ENCODE measurements around the gene QRICH1.
A peak's percentile ranks its signal among the peaks of the same experiment; 100 is the strongest.

Gene QRICH1

DNA sequence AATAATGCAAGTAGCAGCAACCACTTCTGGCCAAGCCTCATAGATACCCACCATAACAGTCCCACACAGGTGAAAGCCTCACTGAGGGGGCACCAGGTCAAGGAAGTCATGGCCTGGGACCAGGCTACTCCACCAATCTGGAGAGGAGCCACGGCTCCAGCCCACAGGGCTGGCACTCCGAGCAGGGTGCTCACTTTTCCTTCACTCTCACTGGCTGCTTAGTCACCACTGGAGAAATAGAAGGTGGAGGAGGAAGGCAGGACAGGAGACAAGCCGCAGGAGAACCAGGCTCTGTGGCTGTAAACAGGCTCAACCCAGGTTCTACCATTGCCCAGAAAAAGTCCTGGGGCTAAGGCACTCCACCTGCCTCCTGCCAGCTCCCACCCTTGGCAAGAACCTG lies 25.6 kb upstream of the QRICH1 start:
- DNase-seq (ENCODE audit: low spot score) = no peak

DNA sequence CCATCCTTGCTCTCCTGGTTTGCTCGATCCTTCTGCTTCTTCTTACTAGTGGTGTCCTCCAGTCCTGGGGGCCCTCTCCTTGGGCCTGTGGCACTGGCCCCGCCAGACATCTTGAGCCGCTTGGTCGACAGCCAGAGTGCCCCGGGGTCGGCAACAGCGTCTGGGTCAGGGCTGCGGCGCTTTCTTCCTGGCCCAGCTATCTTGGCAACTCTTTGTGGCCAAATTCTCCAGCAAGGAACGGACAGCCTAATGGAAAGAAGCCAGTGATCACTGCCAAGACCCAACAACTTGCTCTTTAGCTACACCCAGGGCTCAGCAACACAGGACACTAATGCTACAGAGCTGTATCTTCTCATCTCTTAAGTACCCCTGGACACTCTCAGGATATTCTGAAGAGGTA lies 25.2 kb upstream of the QRICH1 start:
- DNase-seq (ENCODE audit: low spot score) = no peak

DNA sequence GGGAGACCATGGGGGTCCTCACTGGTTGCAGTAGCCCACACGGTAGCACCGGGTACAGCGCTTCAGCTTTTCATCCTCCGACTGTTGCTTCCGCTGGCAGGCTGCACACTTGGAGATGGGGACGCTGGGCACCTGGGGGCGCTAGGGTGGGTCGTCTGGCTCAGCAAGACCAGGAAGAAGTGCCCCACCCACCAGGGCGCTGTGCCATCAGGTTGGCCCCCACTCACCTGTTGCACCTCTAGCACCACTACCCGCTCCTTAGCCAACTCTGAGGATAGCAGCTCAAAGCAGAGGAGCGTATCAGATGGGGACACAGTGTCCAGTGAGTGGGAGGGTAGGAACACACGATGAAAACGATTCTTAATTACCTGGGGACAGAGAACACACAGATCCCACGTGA lies 18.4 kb upstream of the QRICH1 start:
- no peak for DNase-seq (ENCODE audit: low spot score)

DNA sequence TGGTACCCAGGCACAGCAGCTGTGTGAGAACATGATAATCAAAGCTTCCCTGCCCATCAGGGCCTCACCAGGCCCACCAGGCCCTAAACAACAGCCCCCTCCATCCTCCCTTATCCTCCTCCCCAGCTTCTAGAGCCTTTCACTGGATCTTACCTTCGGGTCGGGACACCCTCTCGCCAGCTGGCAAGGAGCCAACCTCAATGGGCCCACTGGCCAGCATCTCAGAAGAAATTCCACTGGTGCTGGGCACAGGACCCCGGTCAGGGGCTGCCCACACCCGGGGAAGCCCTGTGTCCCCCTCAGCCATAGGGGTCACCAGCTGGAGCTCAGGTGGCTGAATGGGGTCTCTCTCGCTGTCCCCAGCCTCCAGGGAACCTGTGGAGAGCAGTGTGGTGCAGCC lies 17.5 kb upstream of the QRICH1 start:
- DNase-seq (ENCODE audit: low spot score) = no peak

DNA sequence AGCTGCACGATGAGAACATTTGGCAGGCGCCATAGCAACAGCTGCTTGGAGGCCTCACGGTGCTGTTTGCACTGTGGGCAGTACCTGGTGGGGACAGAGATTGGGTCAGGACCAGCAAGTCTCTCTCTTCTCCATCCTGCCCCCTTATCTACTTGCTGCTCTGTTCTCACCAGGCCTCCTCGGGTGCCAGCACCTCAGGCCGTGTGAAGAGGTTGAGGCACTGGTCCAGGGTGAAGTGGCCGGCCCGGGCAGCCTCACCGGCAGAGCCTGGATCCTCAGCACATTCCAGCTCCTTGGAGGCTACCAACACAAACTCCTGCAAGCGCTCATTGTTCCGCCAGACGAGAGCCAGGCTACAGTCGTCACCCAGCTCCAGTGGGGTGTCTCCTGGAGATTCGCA lies 16.9 kb upstream of the QRICH1 start:
- DNase-seq (ENCODE audit: low spot score) = no peak

DNA sequence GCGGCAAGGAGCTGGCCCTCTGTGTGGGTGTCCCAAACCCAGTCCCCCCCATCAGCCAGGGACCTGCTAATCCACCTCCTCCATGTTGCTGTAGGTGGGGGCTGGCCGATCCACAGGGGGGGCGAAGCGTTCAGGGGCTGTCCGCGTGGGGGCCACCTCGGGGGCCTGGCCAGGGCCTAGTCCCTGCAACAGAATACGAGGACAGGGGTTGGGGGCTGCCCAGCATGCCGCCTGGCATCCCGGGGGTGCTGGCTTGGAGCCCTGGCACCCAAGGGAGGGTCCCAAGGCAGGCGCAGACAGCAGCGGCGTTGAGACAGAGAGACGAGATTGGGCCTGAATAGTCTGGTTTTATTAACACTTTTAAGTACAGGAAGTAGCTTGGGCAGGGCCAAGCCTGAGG lies 14.5 kb upstream of the QRICH1 start:
- DNase-seq (ENCODE audit: low spot score) = no peak

DNA sequence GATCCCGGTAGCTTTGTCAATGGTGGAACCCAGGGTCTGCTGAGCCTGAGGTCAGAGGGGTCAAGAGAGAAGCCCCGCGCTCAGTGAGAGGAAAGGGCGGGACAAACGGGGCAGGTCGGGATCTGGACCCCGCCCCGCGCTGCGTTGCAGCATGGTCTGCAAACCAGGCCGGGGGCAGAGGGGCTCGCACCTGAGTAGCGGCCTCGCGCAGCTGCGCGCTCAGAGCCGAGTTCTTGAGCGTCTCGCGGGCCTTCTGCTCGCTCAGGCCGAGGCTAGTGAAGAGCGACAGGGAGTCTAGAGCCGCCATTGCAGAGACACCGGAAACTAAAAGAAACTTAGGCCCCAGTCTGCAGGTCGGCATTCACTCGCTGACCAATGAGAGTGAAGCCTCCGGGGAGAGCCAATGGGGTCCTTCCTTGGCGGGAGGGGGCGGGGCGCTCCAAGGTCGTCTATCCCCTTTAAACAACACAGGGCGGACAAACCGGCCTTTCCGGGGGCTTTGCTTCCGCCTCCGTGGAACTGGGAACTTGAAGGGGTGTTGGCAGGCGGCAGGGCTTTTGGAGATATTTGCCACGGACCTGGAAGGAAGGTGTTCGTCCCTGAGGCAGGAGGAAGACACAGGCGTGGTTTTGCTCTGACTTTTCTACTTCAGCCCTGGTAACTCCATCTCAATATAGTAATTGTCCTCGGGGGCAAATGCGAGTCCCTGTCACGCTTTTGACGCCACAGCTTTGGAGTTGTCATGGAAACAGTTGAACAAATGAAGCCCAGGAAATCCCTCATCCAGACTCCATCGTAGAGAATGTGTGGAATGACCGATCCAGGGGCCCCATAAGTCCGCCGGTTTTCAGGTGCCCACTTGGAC lies 10.8 kb upstream of the QRICH1 start, which contains the start of gene QARS1:
QARS1 (minus strand) TSS at position 331 of the 865 bp plus-strand sequence; CDS start at position 307, 24 bp downstream.
- DNase-seq (ENCODE audit: low spot score) = peak; percentile 88

DNA sequence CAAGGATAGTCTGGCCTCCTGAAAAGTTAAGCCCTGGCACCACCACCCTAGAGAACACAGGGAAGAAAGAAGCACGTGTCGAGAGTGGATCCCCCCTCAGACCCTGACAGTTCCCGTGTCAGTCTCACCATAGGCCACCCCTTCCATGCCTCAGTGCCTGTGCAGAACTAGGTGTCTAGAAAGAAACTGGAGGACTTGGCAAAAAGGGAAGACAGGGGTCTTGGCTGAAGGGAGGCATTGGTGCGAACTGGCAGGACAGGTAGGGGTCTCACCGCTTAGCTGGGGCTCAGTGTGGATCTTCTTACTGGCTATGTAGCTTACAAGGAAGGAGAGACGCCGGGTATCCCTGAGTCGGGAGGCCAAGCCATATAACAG lies 10.2 kb upstream of the QRICH1 start:
- no peak for DNase-seq (ENCODE audit: low spot score)

DNA sequence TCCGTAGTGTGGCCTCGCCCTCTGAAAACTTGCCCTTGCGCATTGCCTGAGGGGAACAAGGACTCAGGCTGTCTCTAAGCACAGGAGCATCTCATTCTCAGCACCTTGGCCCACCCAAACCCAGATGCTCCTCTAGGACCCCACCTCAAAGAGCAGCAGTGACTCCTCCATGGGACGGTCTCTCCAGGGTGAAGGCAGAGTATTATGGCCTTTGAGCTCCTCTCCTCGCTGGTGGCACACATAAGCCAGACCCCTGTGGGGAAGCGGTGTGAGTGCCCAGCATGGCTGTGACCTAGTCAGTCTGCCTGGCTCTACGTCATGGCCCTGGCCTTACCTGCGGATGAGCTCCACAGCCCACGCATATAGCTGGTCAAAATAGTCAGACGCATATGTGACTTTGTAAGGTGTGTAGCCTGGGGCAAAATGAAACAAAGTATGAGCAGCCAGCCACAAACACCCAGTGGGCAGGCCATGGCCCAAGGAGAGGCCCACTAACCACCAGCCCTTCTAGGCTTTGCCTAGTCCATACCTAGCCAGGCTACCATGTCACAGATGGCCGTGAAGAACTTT lies 6.3 kb upstream of the QRICH1 start:
- no peak for DNase-seq (ENCODE audit: low spot score)

DNA sequence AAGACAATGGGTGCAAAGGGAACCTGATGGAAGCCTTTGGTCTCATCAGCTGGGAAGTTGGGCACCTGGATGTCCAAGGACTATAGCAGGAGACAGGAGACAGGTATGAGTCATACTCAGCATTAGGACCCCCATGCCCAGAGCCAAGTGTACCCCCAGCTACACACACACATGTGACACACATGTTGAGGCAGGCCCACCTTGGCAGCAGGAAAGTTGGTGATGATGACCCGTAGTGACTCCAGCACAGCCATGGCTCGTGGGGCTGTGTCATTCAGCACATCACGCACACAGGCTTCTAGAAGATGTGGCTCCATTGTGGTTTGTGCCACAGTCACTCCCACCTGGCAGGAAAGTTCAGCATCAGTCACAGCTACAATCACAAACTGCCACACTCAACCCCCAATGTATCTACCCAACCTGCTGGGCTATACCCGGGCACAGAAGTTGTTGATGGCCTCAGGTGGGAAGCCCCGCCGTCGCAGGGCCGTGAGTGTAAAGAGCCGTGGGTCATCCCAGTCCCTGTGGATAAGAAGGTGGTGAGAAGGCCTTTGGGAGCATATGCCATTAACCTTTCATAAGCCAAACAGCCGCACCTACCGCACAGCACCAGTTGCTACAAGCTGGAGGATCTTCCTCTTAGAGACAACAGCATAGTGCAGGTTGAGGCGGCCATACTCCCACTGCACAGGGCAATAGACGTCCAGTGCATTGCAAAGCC lies 5.2 kb upstream of the QRICH1 start:
- no peak for DNase-seq (ENCODE audit: low spot score)

DNA sequence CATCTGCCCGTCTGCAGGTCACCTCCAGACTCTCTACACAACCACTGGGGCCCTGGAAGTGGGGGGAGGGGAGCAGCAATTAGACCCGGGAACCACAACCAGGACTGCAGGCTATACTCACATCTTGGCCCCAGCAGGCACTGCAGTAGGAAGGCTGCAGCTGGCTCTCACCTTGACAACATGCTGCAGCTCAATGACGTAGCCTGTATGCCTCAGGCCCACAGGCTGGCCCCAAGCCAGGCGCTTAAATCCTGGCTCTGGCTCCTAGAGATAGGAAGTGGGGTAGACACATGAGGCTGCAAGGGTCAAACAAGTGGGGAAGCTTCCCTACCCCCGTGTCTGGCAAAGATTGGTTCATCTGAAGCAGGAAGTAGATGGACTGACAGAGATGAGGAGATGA lies 4.6 kb upstream of the QRICH1 start:
- DNase-seq (ENCODE audit: low spot score) = no peak

DNA sequence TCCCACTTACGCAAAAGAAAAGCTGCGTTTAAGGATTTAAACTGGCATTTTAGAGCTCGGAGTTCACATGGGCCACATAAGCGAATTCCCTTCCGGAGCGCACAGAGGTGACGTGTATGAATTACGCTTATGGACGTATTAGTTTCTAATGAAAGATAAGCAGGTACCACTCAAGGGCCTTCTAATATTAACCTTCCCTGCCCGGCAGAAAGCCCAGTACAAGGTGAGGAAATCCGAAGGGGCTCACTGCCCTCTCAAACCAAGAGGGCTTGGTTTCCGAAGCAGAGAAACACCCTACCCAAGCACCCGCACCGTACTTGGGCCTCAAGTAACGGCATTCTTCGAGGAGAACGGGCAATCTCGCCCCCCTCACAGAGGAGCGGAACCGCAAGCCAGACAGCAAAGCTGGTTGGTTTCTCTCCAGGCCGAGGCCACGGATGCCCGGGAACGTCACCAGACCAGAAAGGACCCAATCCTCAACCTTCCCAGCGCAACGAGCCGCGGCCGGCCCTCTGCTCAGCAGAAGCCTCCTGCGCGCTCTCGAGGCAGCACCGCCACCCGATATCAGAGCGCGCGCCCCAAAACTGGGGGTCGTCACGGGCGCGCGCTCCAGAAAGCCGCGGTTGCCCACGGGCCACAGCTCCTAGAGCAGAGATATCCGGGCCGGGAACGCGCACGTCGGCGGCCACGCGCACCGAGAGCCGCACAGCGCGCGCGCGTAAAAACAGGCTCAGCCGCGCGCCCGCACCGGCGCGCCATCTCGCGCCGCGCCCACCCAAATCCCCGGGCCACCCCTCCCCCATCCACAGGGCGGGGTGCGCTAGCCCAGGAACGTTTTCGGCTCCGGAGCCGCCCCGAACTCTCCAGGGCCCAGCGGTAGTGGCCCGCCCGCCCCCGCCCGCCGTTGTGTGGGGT lies 676 bp downstream of the QRICH1 start:
- DNase-seq (ENCODE audit: low spot score) = peak; percentile 81

DNA sequence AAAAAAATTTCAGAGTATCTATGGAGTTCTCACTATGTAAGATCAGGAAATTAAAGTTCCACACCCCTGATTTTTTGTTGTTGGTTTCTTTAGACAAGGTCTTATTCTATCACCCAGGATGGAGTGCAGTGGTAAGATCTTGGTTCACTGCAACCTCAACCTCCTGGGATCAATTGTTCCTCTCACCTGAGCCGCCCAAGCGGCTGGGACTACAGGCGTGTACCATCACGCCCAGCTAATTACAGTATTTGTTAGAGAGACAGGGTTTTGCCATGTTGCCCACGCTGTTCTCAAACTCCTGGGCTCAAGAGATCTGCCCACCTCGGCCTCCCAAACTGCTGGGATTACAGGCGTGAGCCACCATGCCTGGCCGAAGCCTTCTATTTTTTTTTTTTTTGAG lies 12.4 kb downstream of the QRICH1 start:
- DNase-seq (ENCODE audit: low spot score) = no peak

DNA sequence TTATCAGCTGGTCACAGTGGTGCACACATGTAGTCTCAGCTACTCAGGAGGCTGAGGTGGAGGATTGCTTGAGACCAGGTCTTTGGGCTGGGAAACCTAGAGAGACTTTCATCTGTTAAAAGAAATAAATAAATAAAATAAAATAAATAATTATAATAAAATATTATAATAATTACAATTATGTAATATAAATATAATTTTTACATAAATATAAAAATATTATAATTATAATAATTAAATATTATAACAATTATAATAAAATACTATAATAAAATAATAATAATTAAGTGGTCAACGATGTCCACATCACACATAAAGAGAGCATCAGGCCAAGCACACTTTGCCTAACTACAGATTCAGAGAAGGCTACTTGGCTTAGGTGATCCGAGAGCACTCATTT lies 14.6 kb downstream of the QRICH1 start:
- no peak for DNase-seq (ENCODE audit: low spot score)

DNA sequence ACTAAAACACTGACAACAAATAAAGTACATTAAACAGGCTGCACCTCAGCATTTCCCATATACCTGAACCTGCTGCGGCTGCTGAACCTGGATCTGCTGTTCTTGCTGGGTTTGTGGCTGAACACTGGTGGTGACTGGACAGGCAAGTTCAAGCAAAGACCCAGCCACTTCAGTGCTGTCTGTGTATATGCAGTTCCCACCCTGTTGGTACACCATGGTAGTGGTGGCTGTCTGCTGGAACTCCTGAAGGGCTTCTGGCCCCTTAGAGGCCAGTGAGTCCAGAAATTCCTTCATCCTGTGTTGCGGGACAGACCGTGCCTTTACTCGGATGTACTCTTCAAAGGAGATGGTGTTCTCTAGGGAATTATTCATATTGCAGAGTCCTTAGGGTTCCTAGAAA lies 17.2 kb downstream of the QRICH1 start:
- DNase-seq (ENCODE audit: low spot score) = no peak

DNA sequence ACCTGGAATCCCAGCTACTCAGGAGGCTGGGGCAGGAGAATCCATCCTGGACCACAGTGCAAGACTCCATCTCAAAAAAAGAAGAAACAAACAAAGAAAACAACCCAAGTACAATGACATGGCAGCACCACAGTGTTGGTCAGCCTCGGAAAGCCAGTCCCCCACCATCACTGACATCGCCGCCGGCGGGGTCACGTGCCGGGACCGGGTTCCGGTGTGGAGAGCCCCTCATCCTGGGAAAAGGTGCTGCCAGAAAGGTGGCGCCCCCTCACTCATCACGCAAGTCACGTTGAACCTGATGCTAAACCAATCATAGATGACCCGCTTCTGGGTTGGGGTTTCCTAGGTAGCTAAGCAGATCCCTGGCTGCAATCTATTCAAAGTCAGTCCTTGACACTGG lies 17.8 kb downstream of the QRICH1 start:
- DNase-seq (ENCODE audit: low spot score) = no peak

DNA sequence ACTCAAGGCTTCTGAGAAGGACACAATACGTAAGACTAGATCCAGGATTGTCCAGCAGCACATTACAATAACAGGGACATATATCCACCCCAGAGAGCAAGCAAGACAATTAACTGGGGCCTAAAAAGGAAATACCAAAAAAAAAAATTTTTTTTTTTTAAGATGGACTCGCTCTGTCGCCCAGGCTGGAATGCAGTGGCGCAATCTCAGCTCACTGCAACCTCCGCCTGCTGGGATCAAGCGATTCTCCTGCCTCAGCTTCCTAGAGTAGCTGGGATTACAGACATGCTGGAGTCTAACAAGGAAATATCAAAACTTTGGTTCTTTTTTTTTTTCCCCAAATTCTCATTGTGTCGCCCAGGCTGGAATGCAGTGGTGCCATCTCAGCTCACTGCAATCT lies 35.9 kb downstream of the QRICH1 start:
- DNase-seq (ENCODE audit: low spot score) = no peak

DNA sequence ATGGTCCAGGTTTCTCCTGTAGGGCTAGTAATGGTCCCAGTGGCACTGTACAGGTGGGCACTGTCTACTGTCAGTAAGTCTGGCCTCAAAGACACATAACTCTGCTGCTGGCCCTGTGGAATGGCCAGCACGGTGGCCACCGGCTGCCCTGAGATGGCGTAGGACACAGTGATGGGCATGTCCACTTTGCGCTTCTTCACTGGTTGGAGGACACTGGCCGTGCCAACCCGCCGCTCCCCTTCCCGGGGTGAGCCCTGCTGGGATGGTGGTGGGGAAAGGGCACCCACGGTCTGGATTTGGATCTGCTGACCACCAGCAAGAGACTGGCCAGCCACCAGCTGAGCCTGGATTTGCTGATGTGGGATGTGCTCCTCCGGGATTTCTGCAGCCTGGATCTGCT lies 36.6 kb downstream of the QRICH1 start:
- no peak for DNase-seq (ENCODE audit: low spot score)

DNA sequence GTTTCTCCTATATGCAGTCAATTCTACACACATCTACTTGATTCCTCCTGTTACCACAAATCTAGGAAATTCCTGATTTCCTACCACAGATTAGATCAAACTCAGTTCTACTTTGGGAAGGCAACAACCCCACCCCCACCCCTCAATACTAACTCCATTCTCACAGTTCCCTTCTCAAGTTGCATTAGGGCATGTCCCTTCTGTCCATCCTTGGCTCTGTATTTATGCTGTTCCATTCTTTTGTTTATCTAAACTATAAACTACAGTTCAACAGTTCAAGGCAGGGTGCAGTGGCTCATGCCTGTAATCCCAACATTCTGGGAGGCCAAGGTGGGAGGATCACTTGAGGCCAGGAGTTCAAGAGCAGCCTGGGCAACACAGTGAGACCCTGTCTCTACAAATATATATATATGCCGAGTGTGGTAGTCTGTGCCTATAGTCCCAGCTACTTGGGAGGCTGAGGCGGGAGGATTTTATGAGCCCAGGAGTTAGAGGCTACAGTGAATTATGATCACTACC lies 39.5 kb downstream of the QRICH1 start:
- DNase-seq (ENCODE audit: low spot score) = no peak

DNA sequence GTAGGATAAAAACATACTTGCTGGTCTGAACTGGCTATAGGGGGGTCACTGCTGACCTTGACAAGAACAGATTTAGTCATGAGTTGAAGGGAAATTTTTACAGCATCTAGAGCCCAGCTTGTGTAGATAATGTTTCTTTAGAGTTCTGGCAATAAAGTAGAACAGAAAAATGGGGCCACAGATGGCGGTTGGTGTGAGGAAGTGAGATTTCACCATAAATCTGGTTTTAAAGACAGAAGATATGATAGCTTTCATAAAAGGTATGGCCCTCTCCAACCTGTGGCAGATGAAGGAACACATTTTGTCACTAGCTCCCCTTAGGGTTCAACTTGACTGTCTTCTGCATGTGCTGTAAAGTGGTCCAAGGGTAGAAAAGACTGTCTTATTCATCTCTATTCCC lies 40.3 kb downstream of the QRICH1 start:
- no peak for DNase-seq (ENCODE audit: low spot score)

DNA sequence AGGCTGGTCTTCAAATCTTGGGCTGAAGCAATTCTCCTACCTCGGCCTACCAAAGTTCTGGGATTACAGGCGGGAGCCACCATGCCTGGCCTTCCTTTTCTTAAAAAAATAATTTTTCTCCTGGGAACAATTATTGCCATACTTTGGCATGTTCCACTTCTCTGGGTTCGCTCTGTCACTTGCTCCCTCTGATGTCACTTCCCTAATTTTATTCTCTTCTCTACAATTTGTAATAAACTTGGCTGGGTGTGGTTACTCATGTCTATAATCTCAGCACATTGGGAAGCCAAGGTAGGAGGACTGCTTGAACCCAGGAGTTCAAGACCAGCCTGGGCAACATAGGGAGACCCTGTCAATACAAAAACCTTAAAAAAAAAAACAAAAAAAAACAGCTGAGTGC lies 58.6 kb downstream of the QRICH1 start:
- no peak for DNase-seq (ENCODE audit: low spot score)

DNA sequence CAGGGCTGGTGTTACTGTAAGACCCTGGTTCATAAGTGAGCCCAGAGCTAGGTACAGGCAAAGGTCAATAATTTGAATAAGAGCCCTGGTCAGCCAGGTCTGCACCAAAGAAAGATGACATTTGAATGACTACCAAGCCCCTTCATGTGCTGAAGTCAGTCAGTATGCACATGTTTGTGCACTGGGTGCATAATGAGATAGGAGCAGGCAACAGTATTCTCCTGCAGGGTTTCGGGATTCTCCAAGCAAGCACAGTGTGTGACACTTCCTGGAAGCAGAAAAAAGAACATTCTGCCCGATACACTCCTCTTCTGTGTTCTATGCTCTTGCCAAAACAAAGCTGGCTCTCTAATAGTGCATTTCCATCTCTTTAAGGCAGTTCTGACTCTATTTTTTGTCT lies 59.2 kb downstream of the QRICH1 start:
- no peak for DNase-seq (ENCODE audit: low spot score)
